SK-N-SH treated with all-trans-retinoic acid at 6 μM for 48 hours (cell line): ENCODE measurements around the gene SPAG4.

ENCODE experiments used
- CREB5 ChIP-seq: fragments of 250-450 bp; sonication (Bioruptor Pico); IDR thresholded peaks from 2 replicates; pipeline ENCODE4 v1.5.1; 2020; ENCODE audit warnings: low read depth, mild to moderate bottlenecking, moderate library complexity
- GLIS3 ChIP-seq: fragments of 250-450 bp; sonication (Bioruptor Pico); IDR thresholded peaks from 2 replicates; pipeline ENCODE4 v1.5.0; 2020; ENCODE audit warnings: mild to moderate bottlenecking, moderate library complexity
- RARB ChIP-seq: fragments of 250-450 bp; sonication (Bioruptor Pico); IDR thresholded peaks from 2 replicates; pipeline ENCODE4 v1.8.0; 2021; ENCODE audit warnings: mild to moderate bottlenecking, moderate library complexity
- SNAI2 ChIP-seq: fragments of 250-450 bp; sonication (Bioruptor Pico); IDR thresholded peaks from 2 replicates; pipeline ENCODE4 v1.5.0; 2020; ENCODE audit warnings: mild to moderate bottlenecking, moderate library complexity
- ZFP3 ChIP-seq: fragments of 250-450 bp; sonication (Bioruptor Pico); IDR thresholded peaks from 2 replicates; pipeline ENCODE4 v1.5.0; 2020; ENCODE audit warnings: mild to moderate bottlenecking, moderate library complexity
- ZFP30 ChIP-seq: fragments of 450-650 bp; formaldehyde crosslinking; IDR thresholded peaks from 2 replicates; pipeline ENCODE4 v1.5.0; 2022; ENCODE audit warnings: mild to moderate bottlenecking, moderate library complexity
- TF ChIP-seq, protein P1 (sequence below): fragments of 250-450 bp; sonication (Bioruptor Pico); IDR thresholded peaks from 2 replicates; pipeline ENCODE4 v1.8.0; 2020; ENCODE audit warnings: mild to moderate bottlenecking, moderate library complexity, borderline replicate concordance
- TF ChIP-seq, protein P2 (sequence below): fragments of 250-450 bp; sonication (Bioruptor Pico); IDR thresholded peaks from 2 replicates; pipeline ENCODE4 v1.5.0; 2020; ENCODE audit warnings: mild to moderate bottlenecking, moderate library complexity
- TF ChIP-seq, protein P3 (sequence below): fragments of 250-450 bp; sonication (Bioruptor Pico); IDR thresholded peaks from 2 replicates; pipeline ENCODE4 v1.8.0; 2021; ENCODE audit warnings: low read depth, mild to moderate bottlenecking, moderate library complexity, borderline replicate concordance

- TF ChIP-seq RARB, result no peak
- TF ChIP-seq, protein P1, sequence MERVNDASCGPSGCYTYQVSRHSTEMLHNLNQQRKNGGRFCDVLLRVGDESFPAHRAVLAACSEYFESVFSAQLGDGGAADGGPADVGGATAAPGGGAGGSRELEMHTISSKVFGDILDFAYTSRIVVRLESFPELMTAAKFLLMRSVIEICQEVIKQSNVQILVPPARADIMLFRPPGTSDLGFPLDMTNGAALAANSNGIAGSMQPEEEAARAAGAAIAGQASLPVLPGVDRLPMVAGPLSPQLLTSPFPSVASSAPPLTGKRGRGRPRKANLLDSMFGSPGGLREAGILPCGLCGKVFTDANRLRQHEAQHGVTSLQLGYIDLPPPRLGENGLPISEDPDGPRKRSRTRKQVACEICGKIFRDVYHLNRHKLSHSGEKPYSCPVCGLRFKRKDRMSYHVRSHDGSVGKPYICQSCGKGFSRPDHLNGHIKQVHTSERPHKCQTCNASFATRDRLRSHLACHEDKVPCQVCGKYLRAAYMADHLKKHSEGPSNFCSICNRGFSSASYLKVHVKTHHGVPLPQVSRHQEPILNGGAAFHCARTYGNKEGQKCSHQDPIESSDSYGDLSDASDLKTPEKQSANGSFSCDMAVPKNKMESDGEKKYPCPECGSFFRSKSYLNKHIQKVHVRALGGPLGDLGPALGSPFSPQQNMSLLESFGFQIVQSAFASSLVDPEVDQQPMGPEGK, result no peak
- no peak for TF ChIP-seq CREB5 (CRISPR knock-in tag)
- TF ChIP-seq ZFP3 (CRISPR knock-in tag), result no peak
- TF ChIP-seq SNAI2 (CRISPR knock-in tag), result no peak
- no peak for TF ChIP-seq ZFP30 (CRISPR knock-in tag)
- TF ChIP-seq, protein P2, sequence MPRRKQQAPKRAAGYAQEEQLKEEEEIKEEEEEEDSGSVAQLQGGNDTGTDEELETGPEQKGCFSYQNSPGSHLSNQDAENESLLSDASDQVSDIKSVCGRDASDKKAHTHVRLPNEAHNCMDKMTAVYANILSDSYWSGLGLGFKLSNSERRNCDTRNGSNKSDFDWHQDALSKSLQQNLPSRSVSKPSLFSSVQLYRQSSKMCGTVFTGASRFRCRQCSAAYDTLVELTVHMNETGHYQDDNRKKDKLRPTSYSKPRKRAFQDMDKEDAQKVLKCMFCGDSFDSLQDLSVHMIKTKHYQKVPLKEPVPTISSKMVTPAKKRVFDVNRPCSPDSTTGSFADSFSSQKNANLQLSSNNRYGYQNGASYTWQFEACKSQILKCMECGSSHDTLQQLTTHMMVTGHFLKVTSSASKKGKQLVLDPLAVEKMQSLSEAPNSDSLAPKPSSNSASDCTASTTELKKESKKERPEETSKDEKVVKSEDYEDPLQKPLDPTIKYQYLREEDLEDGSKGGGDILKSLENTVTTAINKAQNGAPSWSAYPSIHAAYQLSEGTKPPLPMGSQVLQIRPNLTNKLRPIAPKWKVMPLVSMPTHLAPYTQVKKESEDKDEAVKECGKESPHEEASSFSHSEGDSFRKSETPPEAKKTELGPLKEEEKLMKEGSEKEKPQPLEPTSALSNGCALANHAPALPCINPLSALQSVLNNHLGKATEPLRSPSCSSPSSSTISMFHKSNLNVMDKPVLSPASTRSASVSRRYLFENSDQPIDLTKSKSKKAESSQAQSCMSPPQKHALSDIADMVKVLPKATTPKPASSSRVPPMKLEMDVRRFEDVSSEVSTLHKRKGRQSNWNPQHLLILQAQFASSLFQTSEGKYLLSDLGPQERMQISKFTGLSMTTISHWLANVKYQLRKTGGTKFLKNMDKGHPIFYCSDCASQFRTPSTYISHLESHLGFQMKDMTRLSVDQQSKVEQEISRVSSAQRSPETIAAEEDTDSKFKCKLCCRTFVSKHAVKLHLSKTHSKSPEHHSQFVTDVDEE (CRISPR knock-in tag), result no peak
- no peak for TF ChIP-seq GLIS3
- TF ChIP-seq, protein P3, sequence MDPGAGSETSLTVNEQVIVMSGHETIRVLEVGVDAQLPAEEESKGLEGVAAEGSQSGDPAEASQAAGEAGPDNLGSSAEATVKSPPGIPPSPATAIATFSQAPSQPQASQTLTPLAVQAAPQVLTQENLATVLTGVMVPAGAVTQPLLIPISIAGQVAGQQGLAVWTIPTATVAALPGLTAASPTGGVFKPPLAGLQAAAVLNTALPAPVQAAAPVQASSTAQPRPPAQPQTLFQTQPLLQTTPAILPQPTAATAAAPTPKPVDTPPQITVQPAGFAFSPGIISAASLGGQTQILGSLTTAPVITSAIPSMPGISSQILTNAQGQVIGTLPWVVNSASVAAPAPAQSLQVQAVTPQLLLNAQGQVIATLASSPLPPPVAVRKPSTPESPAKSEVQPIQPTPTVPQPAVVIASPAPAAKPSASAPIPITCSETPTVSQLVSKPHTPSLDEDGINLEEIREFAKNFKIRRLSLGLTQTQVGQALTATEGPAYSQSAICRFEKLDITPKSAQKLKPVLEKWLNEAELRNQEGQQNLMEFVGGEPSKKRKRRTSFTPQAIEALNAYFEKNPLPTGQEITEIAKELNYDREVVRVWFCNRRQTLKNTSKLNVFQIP, result no peak
Observed at GRCh38 chr20:35643045-35643444, 27.4 kb downstream of the SPAG4 start.
